Glomerular endothelial cell (primary cell): ENCODE results near the gene SRSF7. TPM values are rescaled to one million over a fixed set of nuclear protein-coding genes. Genes with fewer than 3 reads are reported as not detected.
"Not testable (repeated sequence)": the region's sequence is repeated elsewhere in the genome, so short reads cannot be mapped to it uniquely, and the experiment has no call there.

Experiments used
- DNase-seq: peaks from one replicate; pipeline ENCODE4 v3.0.0-alpha.2; 2011; ENCODE audit warnings: low read depth, low spot score; ENCODE audit errors: extremely low read depth
- total RNA-seq: library from RNA; depleted of rRNA; stranded (reverse); fragments of >200 nt; gene quantifications from 2 replicates; pipeline ENCODE4 v1.2.3, GENCODE V29; 2015

Gene SRSF7
- total RNA-seq, 1 donor from 2014 or later, result 97.4 TPM

DNA sequence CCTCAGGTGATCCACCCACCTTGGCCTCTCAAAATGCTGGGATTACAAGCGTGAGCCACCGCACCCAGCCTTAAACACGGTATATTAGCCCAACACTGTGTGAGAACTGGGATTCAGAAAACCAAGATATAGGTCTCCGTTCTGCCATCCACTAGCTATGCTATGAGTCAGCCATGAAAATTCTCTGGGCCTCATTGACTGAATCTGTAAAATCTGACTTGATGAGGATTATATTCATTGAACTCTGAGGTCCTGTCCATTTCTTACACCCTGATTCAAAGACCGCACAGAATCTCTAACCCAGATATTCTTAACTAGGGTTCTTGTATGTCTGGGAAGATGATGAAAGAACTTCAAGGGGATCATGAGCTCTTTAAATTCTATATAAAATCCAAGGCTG, 47.8 kb downstream of the SRSF7 start:
- DNase-seq, result not testable (repeated sequence)

DNA sequence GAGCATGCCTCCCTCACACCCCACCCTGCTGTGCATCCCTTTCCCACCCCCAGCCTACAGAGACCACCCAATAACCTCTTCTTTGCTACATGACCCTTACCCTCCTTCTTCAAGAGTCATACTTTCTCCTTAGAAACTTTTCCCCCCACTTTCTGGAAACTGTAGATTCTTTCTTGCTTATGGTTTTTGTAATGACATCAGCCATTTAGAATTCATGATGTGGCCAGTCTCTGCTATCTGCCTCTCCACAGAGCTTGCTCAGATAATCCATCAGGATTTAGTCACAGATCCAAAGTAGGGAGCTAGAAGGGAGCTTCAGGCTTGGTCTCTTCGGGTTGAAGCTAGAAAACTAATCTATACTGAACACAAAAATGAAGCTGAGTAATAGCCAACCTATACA, 48.7 kb downstream of the SRSF7 start:
- no peak for DNase-seq

DNA sequence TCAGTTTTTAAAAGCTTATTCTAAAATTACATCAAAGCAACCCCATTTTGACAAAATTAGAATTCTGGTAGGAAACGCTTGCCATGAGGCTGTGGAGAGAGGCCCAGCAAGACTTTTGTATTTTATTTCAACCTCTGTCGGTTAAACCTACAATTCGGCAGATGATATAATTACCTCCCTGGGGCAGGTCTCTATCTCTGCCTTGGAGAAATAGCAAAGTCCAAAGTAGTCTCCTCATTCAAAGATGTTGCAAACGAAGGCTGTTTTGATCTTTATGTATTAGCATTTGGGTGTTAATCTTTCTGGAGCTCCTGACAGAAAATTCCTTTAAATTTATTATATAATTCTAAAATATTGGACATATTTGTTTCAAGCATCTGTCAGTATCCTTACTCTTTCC, 49.6 kb downstream of the SRSF7 start:
- no peak for DNase-seq

DNA sequence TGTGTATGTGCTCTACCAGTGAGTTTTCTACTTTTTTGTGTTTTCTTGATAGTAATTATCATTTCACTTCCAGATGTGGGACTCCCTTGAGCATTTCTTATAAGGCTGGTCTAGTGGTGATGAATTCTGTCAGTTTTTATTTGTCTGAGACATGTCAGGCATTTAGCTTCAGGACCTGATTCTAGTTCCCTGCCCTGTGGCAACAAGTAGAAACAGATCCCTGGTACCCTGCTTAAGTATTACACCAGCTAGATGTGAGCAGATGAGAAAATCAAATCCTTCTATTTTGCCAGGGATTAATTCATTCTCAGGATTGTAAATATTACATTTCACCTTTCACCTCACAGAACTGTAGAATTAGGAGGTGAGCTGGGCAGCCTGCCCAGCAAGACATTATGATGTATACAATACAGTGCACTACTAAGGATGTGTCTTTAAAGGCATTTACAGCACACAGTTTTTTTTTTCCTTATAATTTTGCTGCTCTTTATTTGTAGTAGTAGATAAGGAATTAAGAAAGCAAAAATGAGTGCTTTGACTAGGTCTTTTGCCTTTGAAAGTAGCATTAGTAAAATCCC, 50.2 kb downstream of the SRSF7 start:
- no peak for DNase-seq

DNA sequence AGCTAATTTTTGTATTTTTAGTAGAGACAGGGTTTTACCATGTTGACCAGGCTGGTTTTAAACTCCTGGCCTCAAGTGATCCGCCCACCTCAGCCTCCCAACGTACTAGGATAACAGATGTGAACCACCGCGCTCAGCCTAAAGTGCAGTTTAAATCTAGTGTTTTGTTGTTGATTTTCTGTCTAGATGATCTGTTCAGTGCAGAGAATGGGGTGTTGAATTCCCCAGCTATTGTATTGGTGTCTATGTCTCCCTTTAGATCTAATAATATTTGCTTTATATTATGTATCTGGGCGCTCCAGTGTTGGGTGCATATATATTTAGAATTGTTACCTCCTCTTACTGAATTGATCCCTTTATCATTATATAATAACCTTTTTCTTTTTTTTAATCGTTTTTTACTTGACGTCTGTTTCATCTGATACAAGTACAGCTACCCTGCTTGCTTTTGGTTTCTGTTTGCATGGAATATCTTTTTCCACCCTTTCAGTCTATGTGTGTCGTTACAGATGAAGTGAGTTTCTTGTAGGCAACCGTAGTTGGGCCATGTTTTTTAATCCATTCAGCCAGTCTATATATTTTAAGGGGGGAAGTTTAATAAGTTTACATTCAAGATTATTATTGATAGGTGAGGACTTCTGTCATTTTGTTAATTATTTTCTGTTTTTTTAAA, 50.9 kb downstream of the SRSF7 start:
- DNase-seq, result no peak

DNA sequence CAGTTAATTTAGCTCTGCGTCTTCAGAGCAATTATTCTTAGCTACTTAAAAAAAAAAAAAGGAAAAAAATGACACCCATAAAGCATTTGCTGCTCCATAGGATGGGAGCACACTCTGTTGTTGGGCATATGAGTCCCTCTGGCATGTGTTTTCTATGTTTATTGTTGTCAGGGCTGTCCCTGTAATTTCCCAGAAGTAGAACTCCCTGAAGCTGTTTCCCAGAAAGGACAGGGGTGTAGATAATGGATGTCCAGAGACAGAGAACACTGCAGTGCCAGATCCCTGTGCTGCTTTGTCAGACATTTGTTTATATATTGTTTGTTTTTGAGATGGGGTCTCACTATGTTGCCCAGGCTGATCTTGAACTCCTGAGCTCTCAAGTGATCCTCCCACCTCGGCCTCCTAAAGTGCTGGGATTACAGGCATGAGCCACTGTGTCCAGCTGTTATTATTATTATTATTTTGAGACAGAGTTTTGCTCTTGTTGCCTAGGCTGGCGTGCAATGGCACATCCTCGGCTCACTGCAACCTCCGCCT, 52.6 kb downstream of the SRSF7 start:
- no peak for DNase-seq

DNA sequence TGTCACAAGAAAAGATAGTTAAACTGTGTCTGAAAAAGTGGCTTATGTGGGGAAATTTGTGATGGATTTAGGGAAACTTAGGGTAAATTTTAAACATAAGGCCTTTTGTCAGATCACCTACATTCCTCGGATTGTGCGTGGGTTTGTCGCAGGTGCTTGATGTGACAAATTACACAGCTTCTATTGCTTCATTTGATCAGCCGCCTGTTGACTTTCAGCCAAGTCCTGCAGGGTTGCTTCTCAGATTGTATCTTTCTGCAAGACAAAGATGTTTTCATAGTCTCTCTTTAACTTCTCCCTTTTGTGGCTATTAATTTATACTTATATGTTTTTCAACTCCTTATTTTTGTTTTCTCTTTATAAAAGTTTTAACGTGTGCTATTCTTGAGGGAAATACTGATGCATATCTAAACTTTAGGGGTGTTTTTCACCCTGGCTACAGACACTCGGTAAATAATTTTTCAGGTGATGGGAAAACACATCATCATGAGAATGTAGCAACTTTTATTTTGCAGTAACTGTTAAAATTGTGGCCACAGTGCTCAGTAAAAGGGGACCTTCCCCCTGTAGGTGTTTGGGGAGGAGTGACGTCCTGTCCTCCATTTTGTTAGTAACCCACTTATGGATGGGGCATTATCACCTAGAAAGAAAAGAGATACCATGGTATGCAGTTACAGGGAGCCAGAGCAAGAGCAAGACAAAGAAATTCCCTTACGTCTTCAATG, 53.9 kb downstream of the SRSF7 start:
- DNase-seq, result no peak

Other genes with a start within 250 kb of the SRSF7 start
- 26.6 and 35.7 TPM in 2 replicates for gene HNRNPLL, start 148.4 kb downstream of the SRSF7 start, total RNA-seq
- 4.1 and 4.8 TPM in 2 replicates for gene GALM, start 85.2 kb downstream of the SRSF7 start, total RNA-seq
- 5.0 and 5.2 TPM in 2 replicates for gene GEMIN6, start 26.8 kb upstream of the SRSF7 start, total RNA-seq
- gene DHX57, start 124.6 kb upstream of the SRSF7 start, total RNA-seq, result 19.5 and 20.2 TPM in 2 replicates
- 8.4 and 11.4 TPM in 2 replicates for gene MORN2, start 124.6 kb upstream of the SRSF7 start, total RNA-seq
- 0.18 and 0.19 TPM in 2 replicates for gene ARHGEF33, start 138.5 kb upstream of the SRSF7 start, total RNA-seq